Activated CD8-positive, alpha-beta T cell treated with anti-CD3 and anti-CD28 coated beads for 36 hours (primary cell): ENCODE results near the gene IRX2. TPM values are rescaled to one million over a fixed set of nuclear protein-coding genes. Genes with fewer than 3 reads are reported as not detected.

ENCODE experiments used
- ATAC-seq: fragments of 200-7000 bp; cut with Tn5 transposase; one replicate; pipeline ENCODE4 v1.10.0; 2021; ENCODE audit warnings: mild to moderate bottlenecking, moderate library complexity
- CTCF ChIA-PET: fragments of 350-600 bp; sonication (Branson Sonifier 250); formaldehyde crosslinking; loops from one replicate; lab custom pipeline; 2021; ENCODE audit warnings: antibody characterized with exemption; lab: Charles Lee
- POLR2A ChIA-PET: fragments of 350-600 bp; sonication (Branson Sonifier 250); formaldehyde crosslinking; loops from one replicate; lab custom pipeline; 2021; ENCODE audit warnings: antibody characterized with exemption; lab: Charles Lee
- DNase-seq: peaks from one replicate; pipeline ENCODE4 v3.0.0-alpha.2; 2020
- H3K27ac Mint-ChIP-seq: one replicate; pipeline ENCODE4 v1.8.0; 2021; ENCODE audit warnings: mild to moderate bottlenecking, mixed read lengths
- H3K27me3 Mint-ChIP-seq: one replicate; pipeline ENCODE4 v1.8.0; 2021; ENCODE audit warnings: mixed read lengths
- H3K36me3 Mint-ChIP-seq: one replicate; pipeline ENCODE4 v1.8.0; 2021; ENCODE audit warnings: low read depth, mixed read lengths
- H3K4me1 Mint-ChIP-seq: one replicate; pipeline ENCODE4 v1.8.0; 2021; ENCODE audit warnings: low read depth, mixed read lengths
- H3K4me3 Mint-ChIP-seq: one replicate; pipeline ENCODE4 v1.8.0; 2021; ENCODE audit warnings: mild to moderate bottlenecking, moderate library complexity, mixed read lengths
- H3K9me3 Mint-ChIP-seq: one replicate; pipeline ENCODE4 v1.8.0; 2021; ENCODE audit warnings: mixed read lengths
- intact Hi-C: fragments of 100-400 bp; cut with micrococcal nuclease; formaldehyde crosslinking; loops from one replicate; pipeline ENCODE4 v1.10.0; 2022
- total RNA-seq, 2 experiments: library from RNA; stranded (reverse); gene quantifications; one replicate each; pipeline ENCODE4 v1.2.3, GENCODE V29; 2021
- TF ChIP-seq, protein P1 (sequence below): fragments of 200-600 bp; IDR thresholded peaks from one replicate; pipeline ENCODE4 v1.8.0; 2022; ENCODE audit warnings: antibody characterized with exemption, mild to moderate bottlenecking

Gene IRX2
- total RNA-seq, 2 experiments from 2014 or later = not detected

DNA sequence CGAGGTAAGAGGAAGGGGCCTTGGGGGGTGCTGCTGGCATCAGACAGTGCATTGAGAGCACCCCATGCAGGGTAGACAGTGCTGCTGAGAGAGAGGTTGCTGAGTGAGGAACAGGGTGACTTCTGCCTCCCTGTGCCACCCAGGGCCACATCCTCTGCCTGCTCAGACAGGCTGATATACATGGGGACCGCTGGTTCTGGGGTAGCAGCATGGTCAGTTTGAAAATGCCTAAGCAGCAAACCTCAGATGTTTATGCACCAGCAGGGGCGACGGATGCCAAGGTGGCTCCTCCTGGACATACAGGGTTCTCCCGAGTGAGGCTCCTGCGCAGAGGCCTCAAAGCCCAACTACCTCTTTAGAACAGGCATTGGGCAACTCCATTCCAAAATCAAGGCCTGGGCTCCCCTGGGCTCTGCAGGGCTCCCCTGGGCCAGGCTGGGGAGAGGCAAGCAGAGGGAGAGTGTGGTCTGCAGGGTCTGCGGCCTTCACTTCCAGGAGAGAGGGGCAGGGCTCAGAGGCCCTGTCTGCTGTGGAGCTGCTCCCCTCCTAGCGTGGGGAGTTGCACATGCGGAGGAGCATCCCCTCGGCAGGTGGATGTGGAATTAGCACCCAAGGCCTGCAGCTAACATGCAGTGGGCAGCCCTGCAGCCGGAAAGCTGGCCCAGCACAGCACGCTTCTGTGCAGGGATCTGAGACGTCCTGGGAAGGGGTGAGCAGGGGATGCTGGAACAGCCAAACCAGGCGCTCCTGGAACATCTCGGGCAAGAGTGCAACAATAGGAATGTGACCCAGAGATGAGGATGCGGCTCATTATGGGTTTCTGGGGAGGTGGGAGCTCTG, 46.5 kb downstream of the IRX2 start:
- H3K4me1 Mint-ChIP-seq = no peaks in the 10 kb centered on the region
- peaks cover 3% of the 10 kb centered on the region for H3K27me3 Mint-ChIP-seq
- POLR2A ChIA-PET = no interaction called here
- ATAC-seq (no peak), DNase-seq (no peak)
- no peak overlapping the region for H3K4me3 Mint-ChIP-seq
- H3K27ac Mint-ChIP-seq = no peak overlapping the region
- intact Hi-C loops = no loop called here
- CTCF ChIA-PET = no interaction called here
- no peaks in the 10 kb centered on the region for H3K9me3 Mint-ChIP-seq
- no peaks in the 10 kb centered on the region for H3K36me3 Mint-ChIP-seq
- TF ChIP-seq, protein P1, sequence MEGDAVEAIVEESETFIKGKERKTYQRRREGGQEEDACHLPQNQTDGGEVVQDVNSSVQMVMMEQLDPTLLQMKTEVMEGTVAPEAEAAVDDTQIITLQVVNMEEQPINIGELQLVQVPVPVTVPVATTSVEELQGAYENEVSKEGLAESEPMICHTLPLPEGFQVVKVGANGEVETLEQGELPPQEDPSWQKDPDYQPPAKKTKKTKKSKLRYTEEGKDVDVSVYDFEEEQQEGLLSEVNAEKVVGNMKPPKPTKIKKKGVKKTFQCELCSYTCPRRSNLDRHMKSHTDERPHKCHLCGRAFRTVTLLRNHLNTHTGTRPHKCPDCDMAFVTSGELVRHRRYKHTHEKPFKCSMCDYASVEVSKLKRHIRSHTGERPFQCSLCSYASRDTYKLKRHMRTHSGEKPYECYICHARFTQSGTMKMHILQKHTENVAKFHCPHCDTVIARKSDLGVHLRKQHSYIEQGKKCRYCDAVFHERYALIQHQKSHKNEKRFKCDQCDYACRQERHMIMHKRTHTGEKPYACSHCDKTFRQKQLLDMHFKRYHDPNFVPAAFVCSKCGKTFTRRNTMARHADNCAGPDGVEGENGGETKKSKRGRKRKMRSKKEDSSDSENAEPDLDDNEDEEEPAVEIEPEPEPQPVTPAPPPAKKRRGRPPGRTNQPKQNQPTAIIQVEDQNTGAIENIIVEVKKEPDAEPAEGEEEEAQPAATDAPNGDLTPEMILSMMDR = no peak

DNA sequence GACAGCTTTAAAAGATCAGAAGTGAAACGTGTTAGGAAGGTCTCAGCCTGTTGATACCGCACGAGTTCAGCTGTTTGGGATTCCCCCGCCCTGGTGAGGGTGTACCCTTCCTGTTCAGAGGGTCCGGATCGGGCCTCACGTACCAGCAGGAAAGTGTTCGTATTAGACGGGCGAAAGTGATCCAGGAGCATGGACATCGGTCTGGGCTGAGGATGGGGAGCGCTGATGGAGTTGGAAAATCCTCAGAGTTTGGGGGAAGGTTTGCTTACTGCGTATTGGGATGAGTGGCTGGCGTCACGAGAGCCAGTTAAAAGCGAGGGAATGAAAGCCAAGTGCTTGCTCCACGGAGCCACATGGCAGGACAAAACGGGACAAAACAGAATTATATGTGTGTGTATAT, 47.4 kb downstream of the IRX2 start:
- Mint-ChIP-seq H3K36me3 (no peaks in the 10 kb centered on the region), H3K4me1 (no peaks in the 10 kb centered on the region), H3K27ac (no peak overlapping the region), H3K4me3 (no peak overlapping the region), H3K27me3 (peaks cover 3% of the 10 kb centered on the region), H3K9me3 (no peaks in the 10 kb centered on the region)
- DNase-seq (no peak), ATAC-seq (no peak)
- intact Hi-C loops = no loop called here
- POLR2A ChIA-PET = no interaction called here
- TF ChIP-seq, protein P1 = no peak
- CTCF ChIA-PET = no interaction called here

DNA sequence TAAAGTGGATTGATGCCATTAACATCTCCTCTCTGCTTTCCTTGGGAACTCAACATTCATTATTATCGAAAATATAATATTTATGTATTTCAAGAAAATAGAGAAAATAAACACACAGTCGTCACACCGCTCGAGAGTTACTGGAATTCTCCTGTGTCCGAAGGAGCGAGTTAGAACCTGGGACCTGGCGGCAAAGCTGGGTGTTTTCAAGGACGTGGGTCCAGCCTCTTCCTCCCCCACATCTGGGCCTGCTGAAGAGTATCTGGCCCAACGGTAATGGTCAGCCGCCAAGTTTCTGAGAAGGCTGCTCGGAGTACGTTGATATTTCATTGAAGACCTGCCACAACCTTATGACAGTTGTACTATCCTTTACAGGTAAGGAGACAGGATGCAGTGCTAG, 47.9 kb downstream of the IRX2 start:
- Mint-ChIP-seq H3K36me3 (no peaks in the 10 kb centered on the region), H3K4me3 (no peak overlapping the region), H3K27ac (no peak overlapping the region), H3K9me3 (no peaks in the 10 kb centered on the region), H3K27me3 (peaks cover 3% of the 10 kb centered on the region), H3K4me1 (no peaks in the 10 kb centered on the region)
- ChIA-PET POLR2A (no interaction called here), CTCF (no interaction called here)
- intact Hi-C loops = no loop called here
- TF ChIP-seq, protein P1 = no peak
- no peak for DNase-seq
- ATAC-seq = no peak

DNA sequence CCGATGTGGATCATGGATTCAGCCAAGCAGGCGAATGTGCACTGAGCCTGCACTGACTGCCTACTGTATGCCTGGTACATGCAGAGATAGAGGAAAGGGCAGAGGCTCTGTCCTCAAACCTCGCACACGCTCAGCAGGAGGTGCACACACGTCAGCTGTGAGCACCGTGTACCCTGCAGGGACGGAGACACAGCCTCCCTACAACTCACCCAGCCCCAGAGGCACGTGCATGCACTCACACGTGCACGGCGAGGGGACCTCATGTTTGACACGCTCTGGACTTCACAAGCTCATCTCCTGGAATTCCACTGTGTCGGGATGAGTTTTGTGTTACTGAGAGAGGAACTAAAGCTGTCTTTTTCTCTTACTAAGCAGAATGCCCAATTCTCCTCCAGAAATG, 48.4 kb downstream of the IRX2 start:
- intact Hi-C loops = no loop called here
- H3K4me1 Mint-ChIP-seq = no peaks in the 10 kb centered on the region
- ATAC-seq = no peak

More for the DNA sequence above, 48.4 kb downstream of the IRX2 start:
- Mint-ChIP-seq H3K36me3 (no peaks in the 10 kb centered on the region), H3K4me3 (no peak overlapping the region), H3K27me3 (peaks cover 3% of the 10 kb centered on the region), H3K27ac (no peak overlapping the region), H3K9me3 (no peaks in the 10 kb centered on the region)
- CTCF ChIA-PET = no interaction called here
- TF ChIP-seq, protein P1 = no peak
- no peak for DNase-seq
- POLR2A ChIA-PET = no interaction called here
